ENCODE data around the gene ARHGAP19. TPM values are rescaled to one million over a fixed set of nuclear protein-coding genes. Genes with fewer than 3 reads are reported as not detected.

The ARHGAP19 gene
- total and polyA plus RNA-seq, 8 donors = 1.2 to 16.2 (median 6.3) TPM

- no peaks in the 10 kb centered on the region for H3K9me3 ChIP-seq
- peak; percentile 61 to 86 for DNase-seq
- WGBS, 5 donors = 8 to 27% (median 10%) methylated on average over 18 of the region's 18 CpGs
- peak overlapping the region; percentile 93 to 99 (median 97) for H3K27ac ChIP-seq
- peaks cover 0 to 25% (median 18%) of the 10 kb centered on the region in 4 donors for H3K36me3 ChIP-seq
- TF ChIP-seq CTCF (IDR thresholded peaks at IDR 0.05) = peak in 1 of 7 experiments; percentile 27
- TF ChIP-seq POLR2A (IDR thresholded peaks at IDR 0.05) = no peak
- peak in 2 of 3 donors; percentile 42 to 46 for TF ChIP-seq POLR2AphosphoS5 (IDR thresholded peaks at IDR 0.05)
- TF ChIP-seq EP300 (IDR thresholded peaks at IDR 0.05) = no peak
- peaks cover 56 to 85% (median 77%) of the 10 kb centered on the region in 4 donors for H3K4me1 ChIP-seq
- no peaks in the 10 kb centered on the region for H3K27me3 ChIP-seq
- H3K4me3 ChIP-seq = peak overlapping the region; percentile 79 to 89 (median 84)
- intact Hi-C loops (cut with DNase I; ENCODE audit: low total_unique reads) = no loop called here
Measured at GRCh38 chr10:97332591-97333350, 40.3 kb upstream of the ARHGAP19 start.

DNA sequence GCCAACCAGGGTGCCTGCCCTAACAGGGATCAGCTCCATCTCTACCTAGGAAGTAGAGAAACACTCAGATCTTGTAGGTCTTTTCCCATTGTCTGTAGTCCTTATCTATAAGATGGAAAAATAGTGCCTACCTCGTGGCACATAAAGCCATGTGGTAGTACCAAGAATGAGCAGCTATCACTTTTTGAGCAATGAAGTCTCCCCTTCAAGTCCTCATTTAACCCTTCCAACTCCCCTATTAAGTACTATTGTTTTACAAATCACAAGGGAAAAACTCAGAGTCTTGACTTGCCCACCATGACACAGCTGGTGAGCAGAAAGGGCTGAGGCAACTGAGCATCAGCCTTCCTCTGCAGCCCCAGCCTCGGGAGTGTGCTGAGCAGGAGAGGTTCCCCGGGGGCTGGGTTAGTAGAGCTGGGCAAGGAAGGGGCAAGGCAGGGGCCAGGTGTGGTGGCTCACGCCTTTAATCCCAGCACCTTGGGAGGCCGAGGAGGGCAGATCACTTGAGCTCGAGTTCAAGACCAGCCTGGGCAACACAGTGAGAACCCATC lies 38.8 kb upstream of the ARHGAP19 start:
- peaks cover 51 to 82% (median 76%) of the 10 kb centered on the region in 4 donors for H3K4me1 ChIP-seq
- no peaks in the 10 kb centered on the region for H3K9me3 ChIP-seq
- TF ChIP-seq EP300 (IDR thresholded peaks at IDR 0.05) (no peak), POLR2AphosphoS5 (IDR thresholded peaks at IDR 0.05) (no peak)
- peak overlapping the region in 3 of 4 donors; percentile 79 to 89 (median 89) for H3K4me3 ChIP-seq
- no peaks in the 10 kb centered on the region for H3K27me3 ChIP-seq
- no peak for DNase-seq
- peaks cover 0 to 25% (median 18%) of the 10 kb centered on the region in 4 donors for H3K36me3 ChIP-seq
- intact Hi-C loops (cut with DNase I; ENCODE audit: low total_unique reads) = no loop called here
- H3K27ac ChIP-seq = peak overlapping the region in 4 of 5 donors; percentile 93 to 98 (median 96)
- WGBS, 5 donors = 59 to 73% (median 60%) methylated on average over 6 of the region's 6 CpGs

- no peak for TF ChIP-seq POLR2AphosphoS5 (IDR thresholded peaks at IDR 0.05)
- no peak for TF ChIP-seq CTCF (IDR thresholded peaks at IDR 0.05)
- no peak for TF ChIP-seq EP300 (IDR thresholded peaks at IDR 0.05)
- TF ChIP-seq POLR2A (IDR thresholded peaks at IDR 0.05) = no peak
- Histone ChIP-seq H3K9me3 (no peaks in the 10 kb centered on the region), H3K4me1 (peaks cover 46 to 81% (median 69%) of the 10 kb centered on the region in 4 donors), H3K4me3 (peak overlapping the region in 1 of 4 donors; percentile 89), H3K27me3 (no peaks in the 10 kb centered on the region), H3K27ac (peak overlapping the region in 4 of 5 donors; percentile 36 to 75 (median 67)), H3K36me3 (peaks cover 0 to 25% (median 18%) of the 10 kb centered on the region in 4 donors)
- no peak for DNase-seq
- intact Hi-C loops (cut with DNase I; ENCODE audit: low total_unique reads) = no loop called here
- 73 to 83% (median 74%) methylated on average over 5 of the region's 5 CpGs for WGBS, 5 donors
Measured at GRCh38 chr10:97329766-97330165, 37.3 kb upstream of the ARHGAP19 start.

- intact Hi-C loops (cut with DNase I; ENCODE audit: low total_unique reads) = no loop called here
- peak in 1 of 2 donors; percentile 27 for DNase-seq
- Histone ChIP-seq H3K27me3 (no peaks in the 10 kb centered on the region), H3K27ac (peak overlapping the region; percentile 54 to 75 (median 70)), H3K4me1 (peaks cover 46 to 81% (median 69%) of the 10 kb centered on the region in 4 donors), H3K9me3 (no peaks in the 10 kb centered on the region), H3K36me3 (peaks cover 0 to 25% (median 18%) of the 10 kb centered on the region in 4 donors), H3K4me3 (no peak overlapping the region)
- 29 to 64% (median 46%) methylated on average over 3 of the region's 3 CpGs for WGBS, 5 donors
- TF ChIP-seq POLR2A (IDR thresholded peaks at IDR 0.05) = no peak
- peak in 1 of 3 donors; percentile 55 for TF ChIP-seq POLR2AphosphoS5 (IDR thresholded peaks at IDR 0.05)
- TF ChIP-seq CTCF (IDR thresholded peaks at IDR 0.05) = no peak
- no peak for TF ChIP-seq EP300 (IDR thresholded peaks at IDR 0.05)
Measured at GRCh38 chr10:97328646-97329453, 36.4 kb upstream of the ARHGAP19 start.
